ENCODE results near the gene LENG9. TPM values are rescaled to one million over a fixed set of nuclear protein-coding genes. Genes with fewer than 3 reads are reported as not detected.

The LENG9 gene
- total RNA-seq, 4 donors from 2014 or later = 1.5 to 4.9 (median 3.4) TPM

DNA sequence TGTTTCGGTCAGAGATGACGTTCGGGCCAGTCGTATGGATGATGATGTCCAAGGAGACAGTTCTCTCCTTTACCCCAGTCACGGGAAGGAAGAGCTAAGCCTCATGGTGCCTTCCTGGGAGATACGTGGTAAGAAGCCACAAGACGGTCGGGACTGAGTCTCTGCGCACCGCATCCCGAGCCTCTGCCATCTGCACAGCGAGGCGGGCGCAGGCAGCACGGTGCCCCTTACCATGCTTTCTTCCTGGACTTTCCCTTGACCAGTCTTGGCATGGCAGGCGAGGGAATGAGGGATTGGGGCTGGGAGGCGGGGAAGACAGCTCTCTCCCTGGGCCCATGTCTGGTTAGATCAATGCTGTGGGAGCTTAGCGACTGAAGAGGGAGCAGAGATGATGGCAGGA lies 29.0 kb upstream of the LENG9 start:
- peaks cover 0 to 3% (median 0%) of the 10 kb centered on the region in 3 donors for H3K27me3 ChIP-seq

GRCh38 chr19:54489766-54490165 lies 26.2 kb upstream of the LENG9 start:
- in situ Hi-C loops (cut with MboI; ENCODE audit: low sequenced_read_pairs in 4 of 4) = no loop called here
- Histone ChIP-seq H3K36me3 (no peaks in the 10 kb centered on the region), H3K4me1 (no peaks in the 10 kb centered on the region), H3K27me3 (peaks cover 0 to 3% (median under 1%) of the 10 kb centered on the region in 3 donors), H3K4me3 (no peak overlapping the region), H3K27ac (no peak overlapping the region), H3K9me3 (no peaks in the 10 kb centered on the region)
- no peak for TF ChIP-seq POLR2A (IDR thresholded peaks at IDR 0.05)
- TF ChIP-seq, protein P1, sequence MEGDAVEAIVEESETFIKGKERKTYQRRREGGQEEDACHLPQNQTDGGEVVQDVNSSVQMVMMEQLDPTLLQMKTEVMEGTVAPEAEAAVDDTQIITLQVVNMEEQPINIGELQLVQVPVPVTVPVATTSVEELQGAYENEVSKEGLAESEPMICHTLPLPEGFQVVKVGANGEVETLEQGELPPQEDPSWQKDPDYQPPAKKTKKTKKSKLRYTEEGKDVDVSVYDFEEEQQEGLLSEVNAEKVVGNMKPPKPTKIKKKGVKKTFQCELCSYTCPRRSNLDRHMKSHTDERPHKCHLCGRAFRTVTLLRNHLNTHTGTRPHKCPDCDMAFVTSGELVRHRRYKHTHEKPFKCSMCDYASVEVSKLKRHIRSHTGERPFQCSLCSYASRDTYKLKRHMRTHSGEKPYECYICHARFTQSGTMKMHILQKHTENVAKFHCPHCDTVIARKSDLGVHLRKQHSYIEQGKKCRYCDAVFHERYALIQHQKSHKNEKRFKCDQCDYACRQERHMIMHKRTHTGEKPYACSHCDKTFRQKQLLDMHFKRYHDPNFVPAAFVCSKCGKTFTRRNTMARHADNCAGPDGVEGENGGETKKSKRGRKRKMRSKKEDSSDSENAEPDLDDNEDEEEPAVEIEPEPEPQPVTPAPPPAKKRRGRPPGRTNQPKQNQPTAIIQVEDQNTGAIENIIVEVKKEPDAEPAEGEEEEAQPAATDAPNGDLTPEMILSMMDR (IDR thresholded peaks at IDR 0.05 in 4 of 5, conservative IDR thresholded peaks at IDR 0.05 in 1 of 5) = no peak
- DNase-seq (no peak), ATAC-seq (no peak)
- intact Hi-C loops (cut with DNase I; ENCODE audit: low total_unique reads) = no loop called here

More for the DNA sequence above, 29.0 kb upstream of the LENG9 start:
- H3K4me3 ChIP-seq = no peak overlapping the region
- intact Hi-C loops (cut with DNase I; ENCODE audit: low total_unique reads) = no loop called here
- ATAC-seq (no peak), DNase-seq (no peak)
- H3K27ac ChIP-seq = no peak overlapping the region
- H3K4me1 ChIP-seq = no peaks in the 10 kb centered on the region
- no peaks in the 10 kb centered on the region for H3K9me3 ChIP-seq
- TF ChIP-seq, protein P1 (IDR thresholded peaks at IDR 0.05 in 4 of 5, conservative IDR thresholded peaks at IDR 0.05 in 1 of 5) = no peak
- no peak for TF ChIP-seq POLR2A (IDR thresholded peaks at IDR 0.05)
- H3K36me3 ChIP-seq = no peaks in the 10 kb centered on the region
- in situ Hi-C loops (cut with MboI; ENCODE audit: low sequenced_read_pairs in 4 of 4) = no loop called here

- intact Hi-C loops (cut with DNase I; ENCODE audit: low total_unique reads) = no loop called here
- H3K4me3 ChIP-seq = no peak overlapping the region
- H3K36me3 ChIP-seq = no peaks in the 10 kb centered on the region
- in situ Hi-C loops (cut with MboI; ENCODE audit: low sequenced_read_pairs in 4 of 4) = no loop called here
- TF ChIP-seq, protein P1 (IDR thresholded peaks at IDR 0.05 in 4 of 5, conservative IDR thresholded peaks at IDR 0.05 in 1 of 5) = no peak
- TF ChIP-seq POLR2A (IDR thresholded peaks at IDR 0.05) = no peak
- no peaks in the 10 kb centered on the region for H3K9me3 ChIP-seq
- H3K4me1 ChIP-seq = no peaks in the 10 kb centered on the region
- H3K27ac ChIP-seq = no peak overlapping the region
- H3K27me3 ChIP-seq = peaks cover 0 to 4% (median 3%) of the 10 kb centered on the region in 3 donors
- DNase-seq (no peak), ATAC-seq (no peak)
These were observed 25.8 kb upstream of the LENG9 start for GRCh38 chr19:54489341-54489740.

DNA sequence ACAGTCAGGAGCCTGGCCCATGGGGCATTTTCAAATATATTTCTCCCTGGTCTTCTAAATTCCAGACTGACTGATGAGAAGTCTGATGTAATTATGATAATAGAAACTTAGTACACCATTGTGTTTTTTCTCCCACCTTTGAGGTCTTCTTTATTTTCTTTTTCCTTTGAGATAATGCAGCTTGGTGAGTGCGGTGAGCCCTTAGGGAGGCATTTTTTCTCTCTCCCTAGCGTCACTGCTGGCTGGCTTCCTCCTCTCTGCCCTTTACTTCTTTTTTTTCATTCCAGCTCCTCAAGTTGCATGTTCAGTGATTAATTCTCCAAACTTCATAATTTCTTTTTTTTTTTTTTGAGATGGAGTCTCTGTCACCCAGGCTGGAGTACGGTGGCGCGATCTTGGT lies 22.3 kb upstream of the LENG9 start:
- no peak overlapping the region for H3K27ac ChIP-seq
- intact Hi-C loops (cut with DNase I; ENCODE audit: low total_unique reads) (no loop called here), in situ Hi-C loops (cut with MboI; ENCODE audit: low sequenced_read_pairs in 4 of 4) (no loop called here)
- H3K4me3 ChIP-seq = no peak overlapping the region
- ATAC-seq (no peak), DNase-seq (no peak)
- TF ChIP-seq, protein P1 (IDR thresholded peaks at IDR 0.05 in 4 of 5, conservative IDR thresholded peaks at IDR 0.05 in 1 of 5) = no peak
- TF ChIP-seq POLR2A (IDR thresholded peaks at IDR 0.05) = no peak
- H3K9me3 ChIP-seq = no peaks in the 10 kb centered on the region
- peaks cover 0 to 8% (median 0%) of the 10 kb centered on the region in 3 donors for H3K27me3 ChIP-seq
- no peaks in the 10 kb centered on the region for H3K36me3 ChIP-seq
- H3K4me1 ChIP-seq = no peaks in the 10 kb centered on the region

GRCh38 chr19:54484451-54484850 lies 20.9 kb upstream of the LENG9 start:
- H3K4me1 ChIP-seq = no peaks in the 10 kb centered on the region
- intact Hi-C loops (cut with DNase I; ENCODE audit: low total_unique reads) = no loop called here
- H3K27ac ChIP-seq = no peak overlapping the region
- no peaks in the 10 kb centered on the region for H3K36me3 ChIP-seq
- no peak overlapping the region for H3K4me3 ChIP-seq
- TF ChIP-seq, protein P1 (IDR thresholded peaks at IDR 0.05 in 4 of 5, conservative IDR thresholded peaks at IDR 0.05 in 1 of 5) = no peak
- no peak for TF ChIP-seq POLR2A (IDR thresholded peaks at IDR 0.05)
- ATAC-seq (no peak), DNase-seq (no peak)
- in situ Hi-C loops (cut with MboI; ENCODE audit: low sequenced_read_pairs in 4 of 4) = no loop called here
- H3K27me3 ChIP-seq = peaks cover 0 to 8% (median 0%) of the 10 kb centered on the region in 3 donors
- no peaks in the 10 kb centered on the region for H3K9me3 ChIP-seq

Measured in gastrocnemius medialis (tissue), 4 donors.